Stimulated activated CD4-positive, alpha-beta T cell treated with anti-CD3 and anti-CD28 coated beads, Interleukin-1b, Interleukin-23, amount 100 ng/mL, for 24 hours (primary cell): ENCODE results near the gene OIT3.
"Not testable (repeated sequence)": the region's sequence is repeated elsewhere in the genome, so short reads cannot be mapped to it uniquely, and the experiment has no call there.

Experiments
- DNase-seq, 4 experiments: peaks; one replicate each; pipeline ENCODE4 v3.0.0-alpha.2; 2020; ENCODE audit warnings: low read depth in 4 of 4, low spot score in 1 of 4

Gene OIT3

DNA sequence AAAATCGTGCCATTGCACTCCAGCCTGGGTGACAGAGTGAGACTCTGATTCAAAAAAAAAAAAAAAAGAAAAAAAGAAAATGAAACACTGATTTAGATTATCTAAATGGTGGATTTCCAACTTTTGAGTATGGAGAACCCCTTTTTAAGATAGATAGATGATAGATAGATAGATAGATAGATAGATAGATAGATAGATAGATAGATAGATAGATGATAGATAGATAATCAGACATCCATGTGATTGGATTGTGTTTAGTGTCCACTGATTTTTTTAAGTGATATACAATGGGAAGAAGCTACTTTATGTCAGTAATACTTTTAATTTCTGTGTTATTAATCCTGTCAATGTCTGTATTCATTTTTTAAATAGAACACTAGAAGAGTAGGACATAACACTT lies 6.0 kb downstream of the OIT3 start:
- DNase-seq = no peak

DNA sequence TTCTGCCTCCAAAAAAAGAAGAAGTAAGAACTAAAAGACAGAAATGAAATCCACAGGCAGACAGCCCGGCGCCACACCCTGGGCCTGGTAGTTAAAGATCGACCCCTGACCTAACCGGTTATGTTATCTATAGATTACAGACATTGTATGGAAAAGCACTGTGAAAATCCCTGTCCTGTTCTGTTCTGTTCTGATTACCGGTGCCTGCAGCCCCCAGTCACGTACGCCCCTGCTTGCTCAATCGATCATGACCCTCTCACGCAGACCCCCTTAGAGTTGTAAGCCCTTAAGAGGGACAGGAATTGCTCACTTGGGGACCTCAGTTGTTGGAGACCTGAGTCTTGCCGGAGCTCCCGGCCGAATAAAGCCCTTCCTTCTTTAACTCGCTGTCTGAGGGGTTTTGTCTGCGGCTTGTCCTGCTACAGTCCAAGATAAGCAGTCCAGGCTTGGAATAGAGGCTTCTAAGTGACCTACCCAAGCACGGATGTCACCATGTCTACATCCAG lies 10.5 kb downstream of the OIT3 start:
- DNase-seq = not testable (repeated sequence)

- DNase-seq = no peak
Observed at GRCh38 chr10:72904806-72905205, 11.3 kb downstream of the OIT3 start.

GRCh38 chr10:72906446-72906845 lies 12.9 kb downstream of the OIT3 start:
- DNase-seq = no peak

GRCh38 chr10:72910705-72911104 lies 17.2 kb downstream of the OIT3 start:
- no peak for DNase-seq

- no peak for DNase-seq
Observed at GRCh38 chr10:72911758-72912157, 18.2 kb downstream of the OIT3 start.

DNA sequence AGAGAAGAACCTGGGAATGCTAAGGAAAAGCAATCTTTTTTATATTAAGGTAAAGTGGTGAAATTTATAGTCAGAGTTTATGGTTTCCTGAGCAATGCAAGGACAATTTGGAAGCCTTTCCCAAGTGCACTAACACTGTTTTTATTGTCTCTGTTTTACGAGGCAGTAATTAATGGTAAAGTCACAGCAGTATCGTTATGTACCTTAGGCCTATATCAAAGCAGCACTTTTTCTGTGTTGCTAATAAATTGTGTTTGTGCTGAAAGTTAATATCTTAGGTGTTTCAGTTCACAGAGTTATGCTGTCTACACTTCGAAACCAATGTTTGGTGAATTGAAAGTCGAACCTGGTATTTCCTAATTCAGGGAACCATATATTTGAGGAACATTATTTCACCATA lies 19.2 kb downstream of the OIT3 start:
- DNase-seq = no peak

- DNase-seq = no peak
Observed at GRCh38 chr10:72913287-72913686, 19.7 kb downstream of the OIT3 start.

DNA sequence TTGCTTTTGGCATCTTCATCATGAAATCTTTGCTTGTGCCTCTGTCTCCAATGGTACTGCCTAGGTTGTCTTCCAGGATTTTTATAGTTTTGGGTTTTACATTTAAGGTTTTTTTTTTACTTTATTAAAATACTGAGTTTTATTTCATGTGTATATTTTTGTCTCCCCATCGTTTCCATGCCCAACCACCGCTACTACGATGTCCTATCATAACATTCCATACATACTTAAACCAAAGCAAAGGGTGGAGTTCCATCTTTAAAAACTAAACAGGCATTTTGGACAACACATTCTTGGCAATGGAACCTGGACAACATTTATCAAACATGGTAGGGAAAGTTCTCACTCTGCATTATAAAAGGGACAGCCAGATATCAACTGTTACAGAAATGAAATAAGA lies 23.7 kb downstream of the OIT3 start:
- not testable (repeated sequence) for DNase-seq

DNA sequence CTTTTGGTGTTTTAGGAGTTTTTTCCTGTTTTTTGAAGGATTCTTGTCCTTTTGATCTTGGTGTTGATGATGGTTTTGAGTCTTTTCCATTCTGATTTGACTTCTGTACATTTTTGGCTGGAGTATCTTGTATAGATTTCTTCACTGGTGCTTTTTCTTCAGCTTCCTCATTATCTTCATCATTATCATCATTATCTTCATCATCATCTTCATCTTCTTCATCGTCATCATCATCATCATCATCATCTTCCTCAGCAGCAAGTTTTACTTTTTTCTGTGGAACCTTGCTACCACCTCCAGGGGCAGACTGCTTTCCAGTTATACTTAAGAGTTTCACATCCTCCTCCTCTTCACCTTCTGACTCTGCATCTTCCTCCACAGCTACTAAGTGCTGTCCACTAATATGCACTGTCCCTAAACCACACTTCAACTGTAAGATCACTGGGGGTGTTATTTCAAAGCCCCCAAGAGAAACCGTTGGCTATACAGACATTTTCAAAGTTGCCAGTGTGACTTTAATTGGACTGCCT lies 24.3 kb downstream of the OIT3 start:
- DNase-seq = not testable (repeated sequence)

DNA sequence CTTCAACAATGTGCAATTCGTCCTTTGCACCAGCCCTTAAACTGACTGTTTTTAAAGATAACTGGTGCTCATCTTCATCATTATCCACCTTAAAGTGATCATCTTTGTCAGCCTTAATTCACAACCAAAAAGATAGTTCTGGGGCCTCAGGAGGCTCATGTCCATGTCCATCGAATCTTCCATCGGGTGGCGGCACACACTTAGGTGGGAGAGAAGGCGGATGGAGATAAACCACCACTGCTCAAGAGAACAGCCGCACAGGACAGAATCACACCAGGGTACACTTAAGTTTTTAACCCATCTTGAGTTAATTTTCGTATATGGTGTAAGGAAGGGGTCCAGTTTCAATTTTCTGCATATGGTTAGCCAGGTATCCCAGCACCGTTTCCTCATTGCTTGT lies 24.8 kb downstream of the OIT3 start:
- DNase-seq = no peak

- DNase-seq = not testable (repeated sequence)
Observed at GRCh38 chr10:72921147-72921683, 27.7 kb downstream of the OIT3 start.

GRCh38 chr10:72924351-72924750 lies 30.8 kb downstream of the OIT3 start:
- no peak for DNase-seq

DNA sequence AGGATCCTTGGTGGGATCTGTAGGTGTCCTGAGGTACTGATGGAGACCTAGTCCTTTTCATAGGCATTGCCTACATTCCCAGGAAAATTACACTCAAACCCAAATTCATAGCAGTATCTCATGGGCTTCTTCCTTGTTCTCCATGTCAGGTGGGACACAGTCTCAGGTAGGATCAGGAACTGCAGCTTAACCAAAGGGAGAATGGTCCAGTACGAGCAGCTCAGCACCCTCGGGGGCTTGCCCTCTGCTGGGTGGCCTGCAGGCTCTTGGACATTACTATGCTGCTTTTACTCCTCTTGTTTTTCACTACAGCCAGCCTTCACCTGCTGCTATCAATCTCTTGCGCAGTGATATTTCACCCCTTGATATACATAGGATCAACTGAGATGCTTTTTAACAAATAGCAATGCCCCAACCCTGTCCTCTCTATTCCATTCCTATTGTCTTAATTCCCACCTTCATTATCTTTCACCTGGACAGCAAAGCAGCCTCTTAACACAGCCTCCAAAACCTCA lies 32.5 kb downstream of the OIT3 start:
- DNase-seq = no peak

DNA sequence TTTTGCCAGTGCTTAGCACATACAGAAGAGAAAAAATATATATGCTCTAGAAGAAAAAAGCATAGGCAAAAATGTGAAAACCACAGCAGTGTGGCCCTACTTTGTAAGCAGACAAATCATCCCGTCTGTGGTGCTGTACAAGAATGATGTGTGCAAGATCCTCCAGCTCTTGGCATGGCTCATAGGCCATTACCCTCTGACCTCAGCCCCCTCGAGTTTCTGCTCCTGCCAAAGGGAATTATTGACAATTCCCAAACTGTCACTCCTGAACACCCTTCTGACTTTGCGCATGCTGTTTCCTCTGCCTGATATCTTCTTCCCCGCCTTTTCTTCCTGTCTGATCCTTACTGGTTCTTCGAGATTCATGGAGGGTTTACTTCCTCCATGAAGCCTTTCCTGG lies 33.9 kb downstream of the OIT3 start:
- no peak for DNase-seq

GRCh38 chr10:72928798-72929197 lies 35.3 kb downstream of the OIT3 start:
- no peak for DNase-seq

DNA sequence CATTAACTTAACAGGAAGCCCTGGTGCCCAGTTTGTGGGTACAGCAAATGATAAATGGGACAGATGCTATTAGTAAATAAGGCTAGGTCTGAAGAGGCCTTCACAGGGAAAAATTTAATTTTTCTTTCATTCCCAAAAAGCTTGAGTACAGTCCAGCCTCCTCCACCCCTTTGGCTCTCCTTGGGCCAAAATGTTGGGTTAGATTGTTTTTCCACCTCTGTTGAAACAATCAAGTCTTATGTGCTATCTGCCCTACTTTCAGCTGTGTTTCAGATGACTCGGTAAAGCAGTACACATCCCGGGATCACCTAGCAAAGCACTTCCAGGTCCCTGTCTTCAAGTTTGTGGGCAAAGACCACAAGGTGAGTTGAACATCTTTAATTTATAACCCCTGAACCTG lies 36.7 kb downstream of the OIT3 start:
- no peak for DNase-seq

DNA sequence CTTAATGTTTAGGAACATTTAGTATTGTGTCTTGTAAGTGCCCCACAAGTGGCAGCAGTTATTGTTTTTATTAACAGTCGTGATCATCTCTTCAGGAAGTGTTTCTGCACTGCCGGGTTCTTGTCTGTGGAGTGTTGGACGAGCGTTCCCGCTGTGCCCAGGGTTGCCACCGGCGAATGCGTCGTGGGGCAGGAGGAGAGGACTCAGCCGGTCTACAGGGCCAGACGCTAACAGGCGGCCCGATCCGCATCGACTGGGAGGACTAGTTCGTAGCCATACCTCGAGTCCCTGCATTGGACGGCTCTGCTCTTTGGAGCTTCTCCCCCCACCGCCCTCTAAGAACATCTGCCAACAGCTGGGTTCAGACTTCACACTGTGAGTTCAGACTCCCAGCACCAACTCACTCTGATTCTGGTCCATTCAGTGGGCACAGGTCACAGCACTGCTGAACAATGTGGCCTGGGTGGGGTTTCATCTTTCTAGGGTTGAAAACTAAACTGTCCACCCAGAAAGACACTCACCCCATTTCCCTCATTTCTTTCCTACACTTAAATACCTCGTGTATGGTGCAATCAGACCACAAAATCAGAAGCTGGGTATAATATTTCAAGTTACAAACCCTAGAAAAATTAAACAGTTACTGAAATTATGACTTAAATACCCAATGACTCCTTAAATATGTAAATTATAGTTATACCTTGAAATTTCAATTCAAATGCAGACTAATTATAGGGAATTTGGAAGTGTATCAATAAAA lies 38.9 kb downstream of the OIT3 start:
- no peak for DNase-seq

GRCh38 chr10:72935361-72935760 lies 41.8 kb downstream of the OIT3 start:
- DNase-seq = no peak

- no peak for DNase-seq
Observed at GRCh38 chr10:72943498-72944234, 50.1 kb downstream of the OIT3 start.

DNA sequence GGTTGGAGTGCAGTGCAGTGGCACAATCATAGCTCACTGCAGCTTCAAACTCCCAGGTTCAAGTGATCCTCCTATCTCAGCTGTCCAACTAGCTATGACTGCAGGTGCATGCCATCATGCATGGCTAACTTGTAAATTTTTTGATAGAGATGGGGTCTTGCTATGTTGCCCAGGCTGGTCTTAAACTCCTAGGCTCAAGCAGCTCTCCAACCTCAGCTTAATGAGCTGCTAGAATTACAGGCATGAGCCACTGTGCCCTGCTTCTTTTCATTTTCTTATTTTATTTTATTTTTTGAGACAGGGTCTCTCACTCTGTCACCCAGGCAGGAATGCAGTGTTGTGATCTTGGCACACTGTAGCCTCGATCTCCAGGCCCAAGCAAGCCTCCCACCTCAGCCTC lies 53.4 kb downstream of the OIT3 start:
- no peak for DNase-seq

- DNase-seq = no peak
Observed at GRCh38 chr10:72948762-72949161, 55.2 kb downstream of the OIT3 start.
